Stomach smooth muscle (tissue), 2 donors: Measurements from ENCODE around the gene PCCB.
"Not testable (repeated sequence)": the region's sequence is repeated elsewhere in the genome, so short reads cannot be mapped to it uniquely, and the experiment has no call there.

Source experiments
- H3K27ac ChIP-seq: one replicate; pipeline ENCODE4 v1.7.0; 2013; ENCODE audit warnings: mild to moderate bottlenecking, low read length, inconsistent platforms
- H3K27me3 ChIP-seq, 2 donors: one replicate each; pipeline ENCODE4 v1.7.0; 2013; ENCODE audit warnings: low read length in 2 of 2; ENCODE audit not compliant: insufficient read depth in 2 of 2, control insufficient read depth in 1 of 2
- H3K36me3 ChIP-seq, 2 donors: one replicate each; pipeline ENCODE4 v1.7.0; 2013; ENCODE audit warnings: low read length in 2 of 2; ENCODE audit not compliant: control insufficient read depth in 2 of 2, insufficient read depth in 2 of 2
- H3K4me1 ChIP-seq: one replicate; pipeline ENCODE4 v1.7.0; 2013; ENCODE audit warnings: low read length; ENCODE audit not compliant: control insufficient read depth, insufficient read depth
- H3K4me3 ChIP-seq, 2 donors: one replicate each; pipeline ENCODE4 v1.7.0; 2013; ENCODE audit warnings: low read length in 2 of 2
- H3K9ac ChIP-seq, 2 donors: one replicate each; pipeline ENCODE4 v1.7.0; 2013; ENCODE audit warnings: low read length in 2 of 2, mild to moderate bottlenecking in 1 of 2
- H3K9me3 ChIP-seq, 2 donors: one replicate each; pipeline ENCODE4 v1.7.0; 2013; ENCODE audit warnings: low read length in 2 of 2; ENCODE audit not compliant: control insufficient read depth in 2 of 2
- donor health status: healthy.
- donor health status: Pancreatic carcinoma.

Gene PCCB

DNA sequence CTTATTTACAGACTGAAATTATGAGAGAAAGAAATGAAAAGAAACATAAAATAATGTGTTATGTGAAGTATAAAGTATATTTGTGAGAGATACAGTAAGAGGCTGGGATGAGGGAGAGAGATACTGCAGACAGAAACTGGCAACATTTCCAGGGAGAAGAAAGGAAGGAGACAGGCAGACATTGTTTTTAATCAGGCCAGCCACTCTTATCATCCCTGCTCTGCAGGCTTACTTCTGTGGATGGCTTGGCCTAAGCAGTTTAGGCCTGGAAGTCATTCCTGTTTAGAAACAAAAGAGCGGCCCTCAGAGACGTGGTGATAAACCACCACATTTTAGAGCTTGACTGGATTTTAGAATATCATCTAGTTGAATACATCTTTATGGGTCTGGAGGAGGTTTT, 12.4 kb downstream of the PCCB start:
- no peaks in the 10 kb centered on the region for H3K9me3 ChIP-seq
- no peaks in the 10 kb centered on the region for H3K27me3 ChIP-seq
- no peak overlapping the region for H3K4me3 ChIP-seq
- no peak overlapping the region for H3K9ac ChIP-seq
- no peaks in the 10 kb centered on the region for H3K4me1 ChIP-seq
- H3K36me3 ChIP-seq, result peaks cover 23 to 31% of the 10 kb centered on the region in 2 donors
- no peak overlapping the region for H3K27ac ChIP-seq

DNA sequence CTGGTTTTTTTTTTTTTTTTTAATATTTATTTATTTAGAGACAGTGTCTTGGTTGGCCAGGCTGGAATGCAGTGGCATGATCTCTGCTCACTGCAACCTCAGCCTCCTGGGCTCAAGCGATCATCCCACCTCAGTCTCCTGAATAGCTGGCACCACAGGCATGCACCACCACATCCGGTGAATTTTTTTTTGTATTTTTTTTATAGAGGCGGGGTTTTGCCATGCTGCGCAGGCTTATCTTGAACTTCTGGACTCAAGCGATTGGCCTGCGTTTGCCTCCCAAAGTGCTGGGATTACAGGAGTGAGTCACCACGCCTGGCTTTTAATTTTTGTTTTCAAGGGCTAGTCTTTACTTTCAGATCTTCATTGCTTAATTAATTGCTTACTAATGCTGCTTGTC, 13.1 kb downstream of the PCCB start:
- no peak overlapping the region for H3K27ac ChIP-seq
- H3K9me3 ChIP-seq, result no peaks in the 10 kb centered on the region
- no peak overlapping the region for H3K9ac ChIP-seq
- H3K4me3 ChIP-seq, result no peak overlapping the region
- H3K27me3 ChIP-seq, result no peaks in the 10 kb centered on the region
- peaks cover 20 to 30% of the 10 kb centered on the region in 2 donors for H3K36me3 ChIP-seq
- H3K4me1 ChIP-seq, result no peaks in the 10 kb centered on the region

DNA sequence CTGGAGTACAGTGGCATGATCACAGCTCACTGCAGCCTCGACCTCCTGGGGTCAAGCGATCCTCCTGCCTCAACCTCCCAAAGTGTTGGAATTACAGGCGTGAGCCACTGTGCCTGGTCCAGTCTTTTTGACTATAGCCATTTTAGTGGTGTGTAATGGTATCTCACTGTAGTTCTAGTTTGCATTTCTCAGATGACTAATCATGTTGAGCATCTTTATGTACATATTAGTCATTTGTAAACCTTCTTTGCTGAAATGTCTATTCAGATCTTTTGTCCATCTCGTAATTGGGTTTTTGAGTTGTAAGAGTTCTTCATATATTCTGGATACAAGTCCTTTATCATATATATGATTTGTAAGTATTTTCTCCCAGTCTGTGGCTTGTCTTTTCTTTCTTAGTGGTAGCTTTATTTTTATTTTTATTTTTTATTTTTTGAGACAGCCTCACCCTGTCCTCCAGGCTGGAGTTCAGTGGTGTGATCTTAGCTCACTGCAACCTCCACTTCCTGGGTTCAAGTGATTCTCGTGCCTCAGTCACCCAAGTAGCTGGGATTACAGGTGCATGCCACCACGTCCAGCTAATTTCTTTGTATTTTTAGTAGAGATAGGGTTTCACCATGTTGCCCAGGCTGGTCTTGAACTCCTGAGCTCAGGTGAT, 16.5 kb downstream of the PCCB start:
- not testable (repeated sequence) for H3K4me1 ChIP-seq, H3K9ac ChIP-seq, H3K27me3 ChIP-seq, H3K27ac ChIP-seq, H3K4me3 ChIP-seq, H3K9me3 ChIP-seq
- H3K36me3 ChIP-seq, result peaks cover 8 to 12% of the 10 kb centered on the region in 2 donors

DNA sequence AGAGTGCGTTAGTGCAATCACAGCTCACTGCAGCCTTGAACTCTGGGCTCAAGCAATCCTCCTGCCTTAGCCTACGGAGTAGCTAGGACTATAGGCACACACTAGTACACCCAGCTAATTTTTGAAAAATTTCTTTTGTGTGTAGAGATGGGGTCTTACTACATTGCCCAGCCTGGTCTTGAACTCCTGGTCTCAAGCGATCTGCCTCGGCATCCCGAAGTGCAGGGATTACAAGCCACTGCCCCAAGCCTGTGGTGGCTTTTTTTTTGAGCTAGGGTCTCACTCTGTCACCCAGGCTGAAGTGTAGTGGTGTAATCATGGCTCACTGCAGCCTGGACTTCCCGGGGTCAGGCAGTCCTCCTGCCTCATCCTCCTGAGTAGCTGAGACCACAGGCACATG, 17.1 kb downstream of the PCCB start:
- Histone ChIP-seq H3K4me3 (no peak overlapping the region), H3K27me3 (no peaks in the 10 kb centered on the region), H3K4me1 (no peaks in the 10 kb centered on the region), H3K27ac (no peak overlapping the region), H3K9me3 (no peaks in the 10 kb centered on the region), H3K36me3 (peaks cover 3 to 8% of the 10 kb centered on the region in 2 donors), H3K9ac (no peak overlapping the region)

DNA sequence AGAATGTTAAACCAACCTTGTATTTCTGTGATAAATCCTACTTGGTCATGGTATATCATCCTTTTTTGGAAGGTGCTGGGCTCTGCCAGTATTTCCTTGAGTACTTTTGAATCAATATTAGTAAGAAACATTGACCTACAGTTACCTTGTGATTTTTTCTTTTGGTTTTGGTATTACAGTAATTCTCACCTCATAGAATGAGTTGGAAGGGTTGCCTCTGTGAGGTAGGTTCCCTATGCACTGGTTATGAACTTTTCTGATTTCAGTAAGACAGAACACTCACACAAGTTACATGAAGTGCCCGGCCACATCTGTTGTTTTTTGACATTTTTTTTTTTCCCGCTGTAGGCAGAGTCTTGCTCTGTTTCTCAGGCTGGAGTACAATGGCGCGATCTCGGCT, 20.0 kb downstream of the PCCB start:
- Histone ChIP-seq H3K4me1 (no peaks in the 10 kb centered on the region), H3K27ac (no peak overlapping the region), H3K9me3 (no peaks in the 10 kb centered on the region), H3K9ac (no peak overlapping the region), H3K27me3 (no peaks in the 10 kb centered on the region), H3K36me3 (peaks cover 3 to 5% of the 10 kb centered on the region in 2 donors), H3K4me3 (no peak overlapping the region)

DNA sequence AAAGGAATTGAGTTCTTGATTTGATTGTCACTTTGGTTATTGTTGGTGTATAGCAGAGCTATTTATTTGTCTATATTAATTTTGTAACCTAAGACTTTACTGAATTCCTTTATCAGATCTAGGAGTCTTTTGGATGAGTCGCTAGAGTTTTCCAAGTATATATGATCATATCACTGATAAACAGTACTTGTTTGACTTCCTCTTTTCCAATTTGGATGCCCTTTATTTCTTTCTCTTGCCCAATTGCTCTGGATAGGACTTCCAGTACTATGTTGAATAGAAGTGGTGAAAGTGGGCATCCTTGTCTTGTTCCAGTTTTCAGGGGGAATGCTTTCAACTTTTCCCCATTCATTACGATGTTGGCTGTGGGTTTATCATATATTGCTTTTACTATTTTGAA, 21.5 kb downstream of the PCCB start:
- H3K4me3 ChIP-seq, H3K36me3 ChIP-seq: not testable (repeated sequence)

DNA sequence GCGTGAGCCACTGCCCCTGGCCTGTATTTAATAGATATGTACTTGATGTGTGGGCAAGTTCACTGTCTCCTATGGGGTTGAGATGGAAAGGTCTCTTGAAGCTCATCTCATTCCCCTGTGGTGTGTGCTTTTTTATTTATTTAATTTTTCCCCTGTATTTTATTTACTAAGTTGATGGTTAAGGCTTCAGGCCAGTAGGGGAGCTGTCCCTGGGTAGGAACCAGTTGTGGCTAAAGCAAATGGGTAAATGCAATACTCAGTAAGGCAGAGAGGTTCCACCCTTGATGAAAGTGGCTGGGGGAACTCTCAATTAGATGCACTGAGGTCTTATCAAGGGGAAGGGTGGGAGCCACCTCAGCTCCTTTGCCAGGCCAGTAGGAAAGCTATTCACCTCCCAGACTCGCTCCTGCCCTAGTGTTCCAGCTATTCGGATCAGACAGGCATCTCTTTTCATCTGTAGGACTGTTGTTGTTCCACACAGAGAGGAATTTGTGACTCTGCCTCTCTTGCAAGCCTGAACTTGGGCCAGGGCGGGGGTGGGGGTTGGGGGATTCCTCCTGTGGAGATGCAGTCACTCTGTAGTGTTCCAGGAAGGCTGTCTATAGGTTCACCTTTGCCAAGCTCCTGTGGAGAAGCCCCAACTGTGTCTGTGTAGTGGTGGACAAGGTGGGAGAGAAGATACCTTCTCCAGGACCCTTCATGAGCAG, 26.1 kb downstream of the PCCB start:
- Histone ChIP-seq H3K4me3 (no peak overlapping the region), H3K27ac (no peak overlapping the region), H3K36me3 (peaks cover 14 to 22% of the 10 kb centered on the region in 2 donors), H3K9ac (no peak overlapping the region), H3K27me3 (no peaks in the 10 kb centered on the region), H3K9me3 (peaks cover 0 to 10% of the 10 kb centered on the region in 2 donors), H3K4me1 (no peaks in the 10 kb centered on the region)

More for the DNA sequence above, 21.5 kb downstream of the PCCB start:
- not testable (repeated sequence) for H3K27me3 ChIP-seq, H3K4me1 ChIP-seq, H3K9me3 ChIP-seq, H3K9ac ChIP-seq, H3K27ac ChIP-seq

DNA sequence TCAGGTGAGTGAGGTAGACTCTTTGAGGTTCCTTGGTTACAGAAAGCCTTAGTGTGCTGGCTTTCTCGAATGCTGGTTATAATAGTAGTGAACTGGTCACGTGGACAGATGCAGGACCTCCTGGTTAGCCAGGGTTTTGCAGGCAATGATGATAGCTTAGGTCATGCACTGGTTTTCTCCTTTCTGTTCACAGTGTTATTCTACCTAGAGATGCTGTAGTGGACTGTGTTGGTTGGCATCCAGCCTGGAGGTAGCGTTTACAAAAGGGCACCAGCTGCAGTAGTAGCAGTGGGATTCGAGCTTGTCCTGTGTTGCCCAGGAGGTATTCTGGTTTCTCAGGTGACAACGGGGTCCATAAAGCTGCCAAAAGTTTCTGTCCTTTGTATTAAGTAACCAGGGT, 27.0 kb downstream of the PCCB start:
- Histone ChIP-seq H3K9ac (no peak overlapping the region), H3K36me3 (peaks cover 14 to 22% of the 10 kb centered on the region in 2 donors), H3K4me1 (no peaks in the 10 kb centered on the region), H3K27ac (no peak overlapping the region), H3K9me3 (peaks cover 0 to 10% of the 10 kb centered on the region in 2 donors), H3K27me3 (no peaks in the 10 kb centered on the region), H3K4me3 (no peak overlapping the region)

DNA sequence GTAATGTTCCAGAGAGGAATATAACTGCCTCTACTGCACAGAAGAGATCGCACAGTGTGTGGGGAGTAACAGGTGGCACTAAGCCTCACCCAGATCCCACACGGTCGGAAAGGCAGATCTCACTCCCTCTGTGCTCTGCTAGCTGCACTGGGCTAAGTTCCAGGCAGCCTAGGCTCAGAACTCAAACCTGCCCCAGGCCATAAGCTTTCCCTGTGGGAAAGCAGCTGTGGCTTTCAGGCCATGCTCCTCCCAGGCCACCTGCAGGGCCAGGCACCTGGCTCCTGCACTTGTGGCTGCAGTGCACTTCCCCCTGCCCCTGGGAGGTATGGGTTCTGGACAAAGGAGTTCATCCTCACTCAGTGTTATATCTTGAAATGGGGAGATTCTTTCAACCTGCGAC, 27.5 kb downstream of the PCCB start:
- peaks cover 14 to 22% of the 10 kb centered on the region in 2 donors for H3K36me3 ChIP-seq

DNA sequence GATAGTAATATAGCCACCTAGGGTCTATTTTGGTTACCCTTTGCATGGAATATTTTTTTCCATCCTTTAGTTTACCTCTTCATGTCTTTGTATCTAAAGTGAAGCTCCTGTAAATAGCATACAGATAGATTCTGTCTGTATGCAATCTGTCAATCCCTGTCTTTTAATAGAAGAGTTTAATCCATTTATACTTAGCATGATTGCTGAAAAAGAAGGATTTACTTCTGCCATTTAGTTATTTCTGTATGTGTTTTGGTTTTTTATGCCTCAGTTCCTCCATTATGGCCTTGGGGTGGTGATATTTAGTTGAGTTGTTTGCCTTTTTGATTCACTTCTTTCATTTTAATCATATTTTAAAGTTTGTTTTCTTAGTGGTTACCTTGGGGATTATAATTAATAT, 29.0 kb downstream of the PCCB start:
- no peak overlapping the region for H3K27ac ChIP-seq
- no peaks in the 10 kb centered on the region for H3K27me3 ChIP-seq
- no peak overlapping the region for H3K9ac ChIP-seq
- H3K9me3 ChIP-seq, result peaks cover 0 to 10% of the 10 kb centered on the region in 2 donors
- H3K4me3 ChIP-seq, result no peak overlapping the region
- peaks cover 19 to 22% of the 10 kb centered on the region in 2 donors for H3K36me3 ChIP-seq
- H3K4me1 ChIP-seq, result no peaks in the 10 kb centered on the region

More for the DNA sequence above, 27.5 kb downstream of the PCCB start:
- no peak overlapping the region for H3K4me3 ChIP-seq
- H3K27ac ChIP-seq, result no peak overlapping the region
- no peaks in the 10 kb centered on the region for H3K4me1 ChIP-seq
- H3K27me3 ChIP-seq, result no peaks in the 10 kb centered on the region
- H3K9me3 ChIP-seq, result peaks cover 0 to 10% of the 10 kb centered on the region in 2 donors
- no peak overlapping the region for H3K9ac ChIP-seq

DNA sequence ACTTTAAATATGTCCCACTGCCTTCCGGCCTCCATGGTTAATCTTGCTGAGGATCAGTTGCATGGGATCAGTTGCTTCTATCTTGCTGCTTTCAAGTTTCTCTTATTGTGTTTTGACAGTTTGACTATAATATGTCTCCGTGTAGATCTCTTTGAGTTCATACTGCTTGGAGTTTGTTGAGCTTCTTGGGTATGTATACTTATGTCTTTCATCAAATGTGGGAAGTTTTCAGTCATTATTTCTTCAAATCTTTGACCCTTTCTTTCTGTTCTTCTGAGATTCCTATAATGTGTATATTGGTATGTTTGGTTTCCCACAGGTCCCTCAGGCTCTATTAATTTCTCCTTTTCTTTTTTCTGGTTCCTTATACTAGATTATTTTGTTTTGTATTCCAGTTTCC, 30.8 kb downstream of the PCCB start:
- Histone ChIP-seq H3K9me3 (peaks cover 0 to 10% of the 10 kb centered on the region in 2 donors), H3K27ac (no peak overlapping the region), H3K36me3 (peaks cover 23 to 30% of the 10 kb centered on the region in 2 donors), H3K27me3 (no peaks in the 10 kb centered on the region), H3K4me3 (no peak overlapping the region), H3K4me1 (no peaks in the 10 kb centered on the region), H3K9ac (no peak overlapping the region)
